Glutamatergic neuron (in vitro differentiated cells): Measurements from ENCODE around the gene DNAJC4. TPM values are rescaled to one million over a fixed set of nuclear protein-coding genes. Genes with fewer than 3 reads are reported as not detected.
A peak's percentile ranks its signal among the peaks of the same experiment; 100 is the strongest.

Experiments
- DNase-seq: peaks from one replicate; pipeline ENCODE4 v3.0.0; 2022
- H3K27ac Mint-ChIP-seq: one replicate; pipeline ENCODE4 v1.8.0; 2020; ENCODE audit warnings: mild to moderate bottlenecking, mixed read lengths, inconsistent platforms; ENCODE audit not compliant: unreplicated experiment
- H3K27me3 Mint-ChIP-seq: one replicate; pipeline ENCODE4 v1.8.0; 2020; ENCODE audit warnings: mild to moderate bottlenecking, moderate library complexity, mixed read lengths, inconsistent platforms; ENCODE audit not compliant: unreplicated experiment
- H3K36me3 Mint-ChIP-seq: one replicate; pipeline ENCODE4 v1.8.0; 2020; ENCODE audit warnings: mild to moderate bottlenecking, mixed read lengths, inconsistent platforms; ENCODE audit not compliant: unreplicated experiment
- H3K4me1 Mint-ChIP-seq: one replicate; pipeline ENCODE4 v1.8.0; 2020; ENCODE audit warnings: mild to moderate bottlenecking, low read depth, mixed read lengths, inconsistent platforms; ENCODE audit not compliant: unreplicated experiment
- H3K4me3 Mint-ChIP-seq: one replicate; pipeline ENCODE4 v1.8.0; 2020; ENCODE audit warnings: mild to moderate bottlenecking, mixed read lengths, inconsistent platforms; ENCODE audit not compliant: unreplicated experiment
- H3K9me3 Mint-ChIP-seq: one replicate; pipeline ENCODE4 v1.8.0; 2020; ENCODE audit warnings: mild to moderate bottlenecking, moderate library complexity, mixed read lengths, inconsistent platforms; ENCODE audit not compliant: unreplicated experiment
- total RNA-seq: library from RNA; stranded (reverse); fragmentation: NEBNext Ultra II Directional; extraction: Animal tissue kit (Norgen Biotek cat#: 25700); gene quantifications from one replicate; pipeline ENCODE4 v1.2.1, GENCODE V29; 2021; ENCODE audit not compliant: unreplicated experiment
- TF ChIP-seq, protein P1 (sequence below): fragments of 200-600 bp; sonication (generic); IDR thresholded peaks from one replicate; pipeline ENCODE4 v1.5.0; 2021; ENCODE audit not compliant: partially characterized antibody, unreplicated experiment

Gene DNAJC4
- total RNA-seq, 1 donor from 2014 or later, result 30.5 TPM

DNA sequence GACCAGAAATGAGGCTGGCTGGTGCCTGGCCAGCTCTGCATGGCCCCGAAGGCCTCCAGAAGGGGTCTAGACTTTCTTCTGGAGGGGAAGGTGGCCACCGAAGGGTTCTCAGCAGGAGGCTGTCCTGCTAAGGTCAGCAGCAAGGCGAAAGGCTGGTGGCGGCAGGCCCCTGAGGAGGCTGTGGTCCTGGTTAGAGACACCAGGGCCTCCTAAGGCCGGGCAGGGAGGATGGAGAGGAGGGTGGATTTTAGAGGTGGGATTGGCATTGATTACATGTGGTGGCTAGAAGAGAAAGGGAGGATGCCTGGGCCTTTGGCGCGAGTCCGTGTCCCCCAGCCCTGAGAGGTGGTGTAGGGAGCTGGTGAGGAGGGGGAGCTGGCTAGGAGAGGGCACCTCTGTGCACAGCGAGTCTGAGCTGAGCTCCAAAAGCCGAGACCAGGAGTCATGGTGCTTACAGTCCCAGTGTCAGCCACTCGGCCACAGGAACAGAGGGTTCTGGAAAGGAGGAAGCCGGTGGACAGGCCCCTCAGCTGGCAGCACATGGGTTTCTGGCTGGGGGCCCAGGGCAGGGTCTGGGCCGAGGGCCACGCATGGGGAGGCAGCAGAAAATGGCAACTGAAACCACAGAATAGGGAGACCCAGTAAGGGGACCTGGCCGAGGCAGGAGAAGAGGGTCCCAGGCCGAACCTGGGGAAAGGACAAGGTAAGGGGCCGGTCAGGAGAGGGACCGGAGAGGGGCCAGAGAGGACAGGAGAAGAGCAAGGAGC, 21.4 kb upstream of the DNAJC4 start:
- Mint-ChIP-seq H3K9me3 (peaks cover 5% of the 10 kb centered on the region), H3K27ac (peak overlapping the region; percentile 33), H3K4me1 (peaks cover 6% of the 10 kb centered on the region), H3K4me3 (no peak overlapping the region), H3K27me3 (peaks cover 14% of the 10 kb centered on the region), H3K36me3 (no peaks in the 10 kb centered on the region)
- TF ChIP-seq, protein P1, sequence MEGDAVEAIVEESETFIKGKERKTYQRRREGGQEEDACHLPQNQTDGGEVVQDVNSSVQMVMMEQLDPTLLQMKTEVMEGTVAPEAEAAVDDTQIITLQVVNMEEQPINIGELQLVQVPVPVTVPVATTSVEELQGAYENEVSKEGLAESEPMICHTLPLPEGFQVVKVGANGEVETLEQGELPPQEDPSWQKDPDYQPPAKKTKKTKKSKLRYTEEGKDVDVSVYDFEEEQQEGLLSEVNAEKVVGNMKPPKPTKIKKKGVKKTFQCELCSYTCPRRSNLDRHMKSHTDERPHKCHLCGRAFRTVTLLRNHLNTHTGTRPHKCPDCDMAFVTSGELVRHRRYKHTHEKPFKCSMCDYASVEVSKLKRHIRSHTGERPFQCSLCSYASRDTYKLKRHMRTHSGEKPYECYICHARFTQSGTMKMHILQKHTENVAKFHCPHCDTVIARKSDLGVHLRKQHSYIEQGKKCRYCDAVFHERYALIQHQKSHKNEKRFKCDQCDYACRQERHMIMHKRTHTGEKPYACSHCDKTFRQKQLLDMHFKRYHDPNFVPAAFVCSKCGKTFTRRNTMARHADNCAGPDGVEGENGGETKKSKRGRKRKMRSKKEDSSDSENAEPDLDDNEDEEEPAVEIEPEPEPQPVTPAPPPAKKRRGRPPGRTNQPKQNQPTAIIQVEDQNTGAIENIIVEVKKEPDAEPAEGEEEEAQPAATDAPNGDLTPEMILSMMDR, result no peak
- DNase-seq, result no peak

DNA sequence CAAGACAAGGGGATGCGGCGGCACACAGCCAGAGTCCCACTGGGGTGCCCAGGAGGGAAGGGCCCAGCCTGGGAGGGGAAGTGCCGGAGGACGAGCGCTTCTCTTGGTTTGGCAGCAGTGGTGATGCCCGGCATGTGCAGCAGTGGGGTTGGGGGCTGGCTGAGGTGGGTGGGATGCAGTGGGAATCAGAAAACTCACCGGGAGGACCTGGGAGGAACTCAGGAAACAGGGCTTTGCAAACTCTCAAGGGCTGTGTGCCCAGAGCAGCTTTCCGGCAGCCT, 20.8 kb upstream of the DNAJC4 start:
- Mint-ChIP-seq H3K4me3 (no peak overlapping the region), H3K9me3 (peaks cover 3% of the 10 kb centered on the region), H3K36me3 (no peaks in the 10 kb centered on the region), H3K4me1 (peaks cover 2% of the 10 kb centered on the region), H3K27me3 (peaks cover 12% of the 10 kb centered on the region), H3K27ac (no peak overlapping the region)
- TF ChIP-seq, protein P1, result no peak
- no peak for DNase-seq

GRCh38 chr11:64210301-64211020, 19.9 kb upstream of the DNAJC4 start:
- Mint-ChIP-seq H3K4me1 (no peaks in the 10 kb centered on the region), H3K36me3 (no peaks in the 10 kb centered on the region), H3K27me3 (peaks cover 12% of the 10 kb centered on the region), H3K9me3 (peaks cover 3% of the 10 kb centered on the region), H3K4me3 (no peak overlapping the region), H3K27ac (no peak overlapping the region)
- no peak for DNase-seq
- TF ChIP-seq, protein P1, result no peak

DNA sequence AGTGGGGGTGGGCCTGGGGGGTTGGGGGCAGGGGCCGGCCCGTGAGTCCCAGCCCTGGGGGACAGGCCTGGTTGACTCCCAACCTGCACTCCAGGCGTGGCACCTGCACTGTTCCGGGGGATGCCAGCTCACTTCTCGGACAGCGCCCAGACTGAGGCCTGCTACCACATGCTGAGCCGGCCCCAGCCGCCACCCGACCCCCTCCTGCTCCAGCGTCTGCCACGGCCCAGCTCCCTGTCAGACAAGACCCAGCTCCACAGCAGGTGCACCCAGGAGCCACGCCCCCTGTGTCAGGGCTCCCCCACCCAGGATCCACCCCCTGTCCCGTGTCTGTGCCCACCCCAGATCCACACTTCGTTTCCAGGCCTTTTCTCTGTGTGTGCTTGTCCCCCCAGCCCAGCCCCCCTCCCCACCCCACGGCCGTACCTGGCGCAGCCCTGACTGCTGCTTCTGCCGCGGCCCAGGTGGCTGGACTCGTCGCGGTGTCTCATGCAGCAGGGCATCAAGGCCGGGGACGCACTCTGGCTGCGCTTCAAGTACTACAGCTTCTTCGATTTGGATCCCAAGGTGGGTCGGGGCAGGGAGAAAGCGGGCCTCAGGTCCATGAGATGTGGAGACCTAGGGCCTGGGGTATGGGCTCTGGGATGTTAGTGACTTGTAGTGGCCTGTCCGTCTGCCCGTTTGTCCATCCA, 19.0 kb upstream of the DNAJC4 start:
- Mint-ChIP-seq H3K9me3 (peaks cover 3% of the 10 kb centered on the region), H3K36me3 (no peaks in the 10 kb centered on the region), H3K27me3 (peaks cover 12% of the 10 kb centered on the region), H3K27ac (no peak overlapping the region), H3K4me1 (no peaks in the 10 kb centered on the region), H3K4me3 (no peak overlapping the region)
- TF ChIP-seq, protein P1, result no peak
- peak; percentile 21 for DNase-seq

GRCh38 chr11:64216879-64217278, 13.5 kb upstream of the DNAJC4 start:
- Mint-ChIP-seq H3K27me3 (peaks cover 9% of the 10 kb centered on the region), H3K9me3 (no peaks in the 10 kb centered on the region), H3K4me3 (no peak overlapping the region), H3K36me3 (no peaks in the 10 kb centered on the region), H3K27ac (no peak overlapping the region), H3K4me1 (no peaks in the 10 kb centered on the region)
- DNase-seq, result no peak
- TF ChIP-seq, protein P1, result no peak
